ENCODE results near the gene HECTD4. TPM values are rescaled to one million over a fixed set of nuclear protein-coding genes. Genes with fewer than 3 reads are reported as not detected.

The HECTD4 gene
- total and polyA plus RNA-seq, 2 of the 4 experiments (the other 2 are of a cell fraction), result 12.9 to 13.0 TPM

DNA sequence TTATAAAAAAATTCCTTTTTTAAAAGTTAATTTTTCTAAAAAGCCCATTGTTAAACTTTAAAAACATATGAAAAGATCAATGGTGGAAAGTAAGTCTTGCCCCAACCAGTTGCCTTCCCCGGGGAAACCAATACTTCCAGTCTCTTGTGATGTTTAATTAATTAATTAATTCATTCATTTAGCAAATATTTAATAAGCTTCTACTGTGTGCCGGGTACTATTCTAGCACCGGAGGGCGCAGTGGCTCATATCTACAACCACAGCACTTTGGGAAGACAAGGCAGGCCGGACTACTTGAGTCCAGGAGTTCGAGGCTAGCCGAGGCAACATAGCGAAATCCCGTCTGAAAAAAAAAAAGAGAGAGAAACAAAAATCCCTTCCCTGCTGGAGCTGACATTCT, 87.4 kb downstream of the HECTD4 start:
- H3K4me3 ChIP-seq (ENCODE audit: insufficient read depth, low read depth, low read length), result no peak overlapping the region
- H2AK5ac ChIP-seq (ENCODE audit: low read depth, low read length), result no peak overlapping the region
- in situ Hi-C loops (cut with MboI; ENCODE audit: low sequenced_read_pairs), result no loop called here
- peaks cover 11% of the 10 kb centered on the region for H4K20me1 ChIP-seq (ENCODE audit: insufficient read depth, low read length)
- no peak overlapping the region for H4K8ac ChIP-seq (ENCODE audit: low read depth in 2 of 2, low read length in 2 of 2)
- H2BK20ac ChIP-seq (ENCODE audit: low read depth, low read length), result no peak overlapping the region
- no peak overlapping the region for H2BK120ac ChIP-seq (ENCODE audit: low read depth, low read length)
- no peak overlapping the region for H2BK15ac ChIP-seq (ENCODE audit: low read depth, low read length)
- no peak overlapping the region for H2AK9ac ChIP-seq (replicated peaks; ENCODE audit: low read depth, low read length, poor library complexity)
- peaks cover 16% of the 10 kb centered on the region for H3K9me1 ChIP-seq (ENCODE audit: insufficient read depth, low read length)
- no peaks in the 10 kb centered on the region for H3K9me3 ChIP-seq (ENCODE audit: control insufficient read depth, insufficient read depth, low read length)
- H3K4me1 ChIP-seq (ENCODE audit: control insufficient read depth, insufficient read depth, low read length), result no peaks in the 10 kb centered on the region
- H3K4me2 ChIP-seq (ENCODE audit: low read depth, low read length), result no peak overlapping the region
- peaks cover 14 to 24% of the 10 kb centered on the region in 2 experiments; a peak in 3 of 4 replicates for H3K79me1 ChIP-seq (ENCODE audit: low read depth in 1 of 2, low read length in 2 of 2)
- no peak overlapping the region for H3K56ac ChIP-seq (ENCODE audit: extremely low read depth, insufficient read depth, low read length)
- H4K5ac ChIP-seq (ENCODE audit: low read depth, low read length), result no peak overlapping the region
- no peak overlapping the region for H3K14ac ChIP-seq (replicated peaks; ENCODE audit: low read depth, low read length)
- H3K23ac ChIP-seq (ENCODE audit: low read depth, low read length), result no peak overlapping the region
- DNase-seq (peak; percentile 51), ATAC-seq (ENCODE audit: low read depth) (no peak)
- H3K9ac ChIP-seq (ENCODE audit: low read depth, low read length), result no peak overlapping the region
- intact Hi-C loops (cut with micrococcal nuclease), result loop anchor here (1.0 kb wide), 1 partner anchor 93 kb away; no protein-coding TSS in a partner anchor
- TF ChIP-seq, protein P1, sequence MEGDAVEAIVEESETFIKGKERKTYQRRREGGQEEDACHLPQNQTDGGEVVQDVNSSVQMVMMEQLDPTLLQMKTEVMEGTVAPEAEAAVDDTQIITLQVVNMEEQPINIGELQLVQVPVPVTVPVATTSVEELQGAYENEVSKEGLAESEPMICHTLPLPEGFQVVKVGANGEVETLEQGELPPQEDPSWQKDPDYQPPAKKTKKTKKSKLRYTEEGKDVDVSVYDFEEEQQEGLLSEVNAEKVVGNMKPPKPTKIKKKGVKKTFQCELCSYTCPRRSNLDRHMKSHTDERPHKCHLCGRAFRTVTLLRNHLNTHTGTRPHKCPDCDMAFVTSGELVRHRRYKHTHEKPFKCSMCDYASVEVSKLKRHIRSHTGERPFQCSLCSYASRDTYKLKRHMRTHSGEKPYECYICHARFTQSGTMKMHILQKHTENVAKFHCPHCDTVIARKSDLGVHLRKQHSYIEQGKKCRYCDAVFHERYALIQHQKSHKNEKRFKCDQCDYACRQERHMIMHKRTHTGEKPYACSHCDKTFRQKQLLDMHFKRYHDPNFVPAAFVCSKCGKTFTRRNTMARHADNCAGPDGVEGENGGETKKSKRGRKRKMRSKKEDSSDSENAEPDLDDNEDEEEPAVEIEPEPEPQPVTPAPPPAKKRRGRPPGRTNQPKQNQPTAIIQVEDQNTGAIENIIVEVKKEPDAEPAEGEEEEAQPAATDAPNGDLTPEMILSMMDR (conservative IDR thresholded peaks at IDR 0.05; ENCODE audit: low read depth, low read length), result peak; percentile 43
- TF ChIP-seq RAD21 (IDR thresholded peaks at IDR 0.05; ENCODE audit: low read length), result peak; percentile 54
- TF ChIP-seq SMC3 (IDR thresholded peaks at IDR 0.05; ENCODE audit: low read depth, low read length), result peak; percentile 56
- TF ChIP-seq RCOR1 (IDR thresholded peaks at IDR 0.05; ENCODE audit: insufficient replicate concordance, low read length), result no peak
- H4K91ac ChIP-seq (ENCODE audit: insufficient read depth, low read depth, low read length), result no peak overlapping the region
- no peak overlapping the region for H3K27ac ChIP-seq (ENCODE audit: insufficient read depth, low read length)
- no peak overlapping the region for H2BK5ac ChIP-seq (ENCODE audit: low read depth, low read length, poor library complexity, severe bottlenecking)
- ChIA-PET CTCF (interaction anchor here (0.6 to 1.0 kb wide), 3 partner anchors 29 to 786 kb away, joined by 3 to 5 read pairs (median 3); no protein-coding TSS in a partner anchor), POLR2A (ENCODE audit: unreplicated experiment) (no interaction called here)
- no peak overlapping the region for H3K4ac ChIP-seq (ENCODE audit: low read depth, low read length)
- H3K18ac ChIP-seq (ENCODE audit: low read depth, low read length), result no peak overlapping the region
- no CpG with 5 or more reads among the region's 9 CpGs for WGBS, 2 experiments (ENCODE audit: extremely low coverage in 2 of 2, insufficient read length in 1 of 2)
- dilution Hi-C loops (cut with HindIII; ENCODE audit: low sequenced_read_pairs, unreplicated experiment), result no loop called here
- no peak overlapping the region for H2AFZ ChIP-seq (replicated peaks; ENCODE audit: low read length, poor library complexity)
- no peaks in the 10 kb centered on the region for H3K27me3 ChIP-seq (ENCODE audit: control insufficient read depth, insufficient read depth, low read length)
- no TSS peak for BruUV-seq (replicated peaks)
- H3K36me3 ChIP-seq (ENCODE audit: control insufficient read depth, insufficient read depth, low read length), result peaks cover 12% of the 10 kb centered on the region

Measured in IMR-90 (cell line).